K562 (cell line): ENCODE measurements around the gene TBRG4. TPM values are rescaled to one million over a fixed set of nuclear protein-coding genes. Genes with fewer than 3 reads are reported as not detected.
A peak's percentile ranks its signal among the peaks of the same experiment; 100 is the strongest.

Source experiments
- ADNP ChIP-seq: fragments of 200-800 bp; sonication (Bioruptor generic); IDR thresholded peaks from 2 replicates; pipeline ENCODE4 v1.6.1; 2016; ENCODE audit warnings: missing genetic modification characterization, missing compliant biosample characterization
- BCL6 ChIP-seq: fragments of 250-450 bp; sonication (Bioruptor Pico); IDR thresholded peaks from 2 replicates; pipeline ENCODE4 v1.4.0; 2020
- CBX1 ChIP-seq: sonication (generic); IDR thresholded peaks from 2 replicates; pipeline ENCODE4 v1.6.1; 2016; ENCODE audit warnings: antibody characterized with exemption, low read depth, mild to moderate bottlenecking
- GATAD2B ChIP-seq: fragments of 450-650 bp; IDR thresholded peaks from 2 replicates; pipeline ENCODE4 v1.6.1; 2017; ENCODE audit warnings: mild to moderate bottlenecking, borderline replicate concordance
- HNRNPLL ChIP-seq: fragments of 200-400 bp; formaldehyde crosslinking; IDR thresholded peaks from 2 replicates; pipeline ENCODE4 v1.6.1; 2017; ENCODE audit warnings: low read length, low read depth, mild to moderate bottlenecking; ENCODE audit not compliant: poor library complexity, severe bottlenecking
- KLF6 ChIP-seq: fragments of 250-450 bp; sonication (Bioruptor Pico); IDR thresholded peaks from 2 replicates; pipeline ENCODE4 v1.4.0; 2020; ENCODE audit warnings: mild to moderate bottlenecking, moderate library complexity, borderline replicate concordance
- MAFF ChIP-seq: IDR thresholded peaks from 2 replicates; pipeline ENCODE4 v1.6.1; 2012; ENCODE audit warnings: low read length, improper control_type of control experiment
- PHF20 ChIP-seq: fragments of 450-650 bp; IDR thresholded peaks from 2 replicates; pipeline ENCODE4 v1.6.1; 2018; ENCODE audit not compliant: partially characterized antibody
- POLR2H ChIP-seq: IDR thresholded peaks from 2 replicates; pipeline ENCODE4 v1.6.1; 2016; ENCODE audit warnings: missing genetic modification characterization, low read depth, mild to moderate bottlenecking, control low read depth, missing compliant biosample characterization, moderate library complexity
- PTRF ChIP-seq: fragments of 450-650 bp; IDR thresholded peaks from 2 replicates; pipeline ENCODE4 v1.6.1; 2016; ENCODE audit warnings: mild to moderate bottlenecking, missing genetic modification characterization, missing compliant biosample characterization
- SIN3A ChIP-seq, 2 experiments: fragments of 150-350 bp in 1 of 2; IDR thresholded peaks; 2 replicates each; pipeline ENCODE4 v1.6.1; 2011 to 2016; ENCODE audit warnings: borderline replicate concordance in 2 of 2, low read depth in 2 of 2, low read length in 2 of 2, mild to moderate bottlenecking in 2 of 2, moderate library complexity in 2 of 2; ENCODE audit not compliant: control insufficient read depth in 1 of 2
- TAF15 ChIP-seq: fragments of 200-400 bp; formaldehyde crosslinking; IDR thresholded peaks from 2 replicates; pipeline ENCODE4 v1.6.1; 2017; ENCODE audit warnings: mild to moderate bottlenecking, low read depth, low read length, moderate library complexity
- TCF7 ChIP-seq: sonication (generic); IDR thresholded peaks from 2 replicates; pipeline ENCODE4 v1.6.1; 2016; ENCODE audit warnings: antibody characterized with exemption, borderline replicate concordance
- TEAD1 ChIP-seq, 2 experiments: fragments of 450-650 bp in 1 of 2; sonication (generic) in 1 of 2; formaldehyde crosslinking; IDR thresholded peaks; 2 replicates each; pipeline versions ENCODE4 v1.4.0 to v1.8.0; 2020 to 2022; ENCODE audit warnings: mild to moderate bottlenecking in 2 of 2, missing genetic modification reagents in 1 of 2
- TRIM24 ChIP-seq, 2 experiments: fragments of 450-650 bp; IDR thresholded peaks; 2 replicates each; pipeline ENCODE4 v1.6.1; 2016
- ZFP1 ChIP-seq: fragments of 450-650 bp; formaldehyde crosslinking; IDR thresholded peaks from 2 replicates; pipeline ENCODE4 v1.4.0; 2020; ENCODE audit warnings: mild to moderate bottlenecking, mixed read lengths
- ZNF311 ChIP-seq: fragments of 250-450 bp; sonication (Bioruptor Pico); IDR thresholded peaks from 2 replicates; pipeline ENCODE4 v1.4.0; 2020; ENCODE audit warnings: mild to moderate bottlenecking, moderate library complexity
- ZNF583 ChIP-seq: fragments of 250-450 bp; sonication (Bioruptor Pico); IDR thresholded peaks from 2 replicates; pipeline ENCODE4 v1.4.0; 2020
- ZNF589 ChIP-seq: fragments of 200-800 bp; sonication (Bioruptor generic); IDR thresholded peaks from 2 replicates; pipeline ENCODE4 v1.6.1; 2016; ENCODE audit warnings: low read depth, missing genetic modification characterization, missing compliant biosample characterization
- ZNF639 ChIP-seq, 2 experiments: fragments of 200-800 bp in 1 of 2; sonication (Bioruptor generic) in 1 of 2; sonication (generic) in 1 of 2; formaldehyde crosslinking in 1 of 2; IDR thresholded peaks in 1 of 2; conservative IDR thresholded peaks in 1 of 2; 2 replicates each; pipeline versions ENCODE4 v1.5.0 to v1.6.1; 2016 to 2020; ENCODE audit warnings: missing compliant biosample characterization in 1 of 2, missing genetic modification characterization in 1 of 2, missing genetic modification reagents in 1 of 2
- ZSCAN29 ChIP-seq: fragments of 450-650 bp; IDR thresholded peaks from 2 replicates; pipeline ENCODE4 v1.6.1; 2017
- polyA plus RNA-seq, 8 experiments: library from polyadenylated mRNA; depleted of rRNA in 4 of 8; stranded (reverse) in 5 of 8; unstranded in 3 of 8; fragments of >200 nt; fragmentation: Nextera tagmentation in 2 of 8; fragmentation: Illumina TruSeq in 1 of 8; extraction: Ambion mirVana in 2 of 8; extraction: Trizol in 1 of 8; gene quantifications; 2 replicates each; pipeline versions ENCODE4 v1.2.1 to v1.2.3, GENCODE V29; 2011 to 2014; ENCODE audit warnings: inconsistent platforms in 1 of 8, missing spikeins in 1 of 8
- total RNA-seq, 7 experiments: library from RNA; depleted of rRNA in 6 of 7; stranded (reverse); fragments of >200 nt in 6 of 7; fragmentation: Illumina TruSeq in 2 of 7; extraction: Trizol in 2 of 7; gene quantifications; 2 replicates each; pipeline versions ENCODE4 v1.2.1 to v1.2.3, GENCODE V29; 2011 to 2021; ENCODE audit warnings: low replicate concordance in 1 of 7

TBRG4 gene
- total and polyA plus RNA-seq, 9 of the 15 experiments (the other 6 are each of a cell fraction or from before 2014, with no cell fraction given): 11.2 to 322 (median 216) TPM

GRCh38 chr7:45112648-45113047, 1.2 kb upstream of the TBRG4 start (continued):
- no peak for TF ChIP-seq HNRNPLL
- TF ChIP-seq SIN3A (IDR thresholded peaks at IDR 0.05; ENCODE audit: borderline replicate concordance in 2 of 2, control insufficient read depth in 1 of 2, low read depth in 2 of 2, low read length in 2 of 2): no peak
- TF ChIP-seq KLF6 (CRISPR knock-in tag): no peak
- TF ChIP-seq ADNP (tag): peak; percentile 59; the same call in 1 of the 2 replicates
- no peak for TF ChIP-seq POLR2H (tag)
- TF ChIP-seq ZSCAN29: no peak
- TF ChIP-seq ZNF583 (CRISPR knock-in tag): no peak
- TF ChIP-seq BCL6 (CRISPR knock-in tag): no peak
- TF ChIP-seq ZNF639 (CRISPR knock-in tag; conservative IDR thresholded peaks at IDR 0.05 in 1 of 2, IDR thresholded peaks at IDR 0.05 in 1 of 2): no peak
- no peak for TF ChIP-seq PHF20
- TF ChIP-seq TEAD1 (CRISPR knock-in tag; IDR thresholded peaks at IDR 0.05): no peak
- TF ChIP-seq GATAD2B: no peak
- TF ChIP-seq PTRF (tag): no peak
- no peak for TF ChIP-seq ZNF311 (CRISPR knock-in tag)
- TF ChIP-seq CBX1: no peak
- no peak for TF ChIP-seq TCF7
- peak; percentile 55 for TF ChIP-seq MAFF
- no peak for TF ChIP-seq ZNF589
- TF ChIP-seq ZFP1 (CRISPR knock-in tag): no peak
- TF ChIP-seq TAF15: no peak
- TF ChIP-seq TRIM24 (IDR thresholded peaks at IDR 0.05): no peak
- TF ChIP-seq, all 486 proteins: peak for 10
